ENCODE data around the gene AAGAB. TPM values are rescaled to one million over a fixed set of nuclear protein-coding genes. Genes with fewer than 3 reads are reported as not detected.

Gene AAGAB
- total RNA-seq, 4 donors from 2014 or later, result 39.7 to 343 (median 54.1) TPM

GRCh38 chr15:67212684-67213367, 41.6 kb downstream of the AAGAB start:
- TF ChIP-seq, protein P1, sequence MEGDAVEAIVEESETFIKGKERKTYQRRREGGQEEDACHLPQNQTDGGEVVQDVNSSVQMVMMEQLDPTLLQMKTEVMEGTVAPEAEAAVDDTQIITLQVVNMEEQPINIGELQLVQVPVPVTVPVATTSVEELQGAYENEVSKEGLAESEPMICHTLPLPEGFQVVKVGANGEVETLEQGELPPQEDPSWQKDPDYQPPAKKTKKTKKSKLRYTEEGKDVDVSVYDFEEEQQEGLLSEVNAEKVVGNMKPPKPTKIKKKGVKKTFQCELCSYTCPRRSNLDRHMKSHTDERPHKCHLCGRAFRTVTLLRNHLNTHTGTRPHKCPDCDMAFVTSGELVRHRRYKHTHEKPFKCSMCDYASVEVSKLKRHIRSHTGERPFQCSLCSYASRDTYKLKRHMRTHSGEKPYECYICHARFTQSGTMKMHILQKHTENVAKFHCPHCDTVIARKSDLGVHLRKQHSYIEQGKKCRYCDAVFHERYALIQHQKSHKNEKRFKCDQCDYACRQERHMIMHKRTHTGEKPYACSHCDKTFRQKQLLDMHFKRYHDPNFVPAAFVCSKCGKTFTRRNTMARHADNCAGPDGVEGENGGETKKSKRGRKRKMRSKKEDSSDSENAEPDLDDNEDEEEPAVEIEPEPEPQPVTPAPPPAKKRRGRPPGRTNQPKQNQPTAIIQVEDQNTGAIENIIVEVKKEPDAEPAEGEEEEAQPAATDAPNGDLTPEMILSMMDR (IDR thresholded peaks at IDR 0.05), result no peak
- TF ChIP-seq EP300 (IDR thresholded peaks at IDR 0.05; ENCODE audit: low read depth) (no peak), POLR2AphosphoS5 (IDR thresholded peaks at IDR 0.05) (no peak)
- no peak for DNase-seq
- in situ Hi-C loops (cut with MboI; ENCODE audit: low pct_ligation_motif_present in 1 of 4, low pct_unique_long_range_greater_than_20kb in 1 of 4, low sequenced_read_pairs in 3 of 4) (no loop called here), intact Hi-C loops (cut with DNase I; ENCODE audit: low total_unique reads) (no loop called here)
- Histone ChIP-seq H3K4me3 (no peak overlapping the region), H3K27me3 (no peaks in the 10 kb centered on the region), H3K36me3 (peaks cover 0 to 10% (median 4%) of the 10 kb centered on the region in 4 donors), H3K4me1 (no peaks in the 10 kb centered on the region), H3K27ac (no peak overlapping the region), H3K9me3 (no peaks in the 10 kb centered on the region)
- WGBS, 2 donors (ENCODE audit: low coverage in 1 of 2), result 92 to 93% methylated on average over 4 of the region's 4 CpGs

GRCh38 chr15:67210555-67211168, 43.8 kb downstream of the AAGAB start:
- no peak overlapping the region for H3K27ac ChIP-seq
- no peak for DNase-seq
- H3K4me3 ChIP-seq, result no peak overlapping the region
- no peaks in the 10 kb centered on the region for H3K4me1 ChIP-seq
- intact Hi-C loops (cut with DNase I; ENCODE audit: low total_unique reads) (no loop called here), in situ Hi-C loops (cut with MboI; ENCODE audit: low pct_ligation_motif_present in 1 of 4, low pct_unique_long_range_greater_than_20kb in 1 of 4, low sequenced_read_pairs in 3 of 4) (no loop called here)
- H3K27me3 ChIP-seq, result no peaks in the 10 kb centered on the region
- 93 to 100% methylated on average over 4 to 5 of the region's 5 CpGs for whole genome bisulfite sequencing, 2 donors (ENCODE audit: low coverage in 1 of 2)
- no peak for TF ChIP-seq EP300 (IDR thresholded peaks at IDR 0.05; ENCODE audit: low read depth)
- no peak for TF ChIP-seq POLR2A (IDR thresholded peaks at IDR 0.05)
- TF ChIP-seq, protein P1 (IDR thresholded peaks at IDR 0.05), result no peak
- TF ChIP-seq POLR2AphosphoS5 (IDR thresholded peaks at IDR 0.05), result no peak
- peaks cover 0 to 17% (median 5%) of the 10 kb centered on the region in 4 donors for H3K36me3 ChIP-seq
- H3K9me3 ChIP-seq, result no peaks in the 10 kb centered on the region

GRCh38 chr15:67208396-67208795, 46.1 kb downstream of the AAGAB start:
- no peaks in the 10 kb centered on the region for H3K9me3 ChIP-seq
- intact Hi-C loops (cut with DNase I; ENCODE audit: low total_unique reads), result no loop called here
- TF ChIP-seq, protein P1 (IDR thresholded peaks at IDR 0.05), result no peak
- TF ChIP-seq POLR2AphosphoS5 (IDR thresholded peaks at IDR 0.05) (no peak), POLR2A (IDR thresholded peaks at IDR 0.05) (no peak), EP300 (IDR thresholded peaks at IDR 0.05; ENCODE audit: low read depth) (no peak)
- no peak overlapping the region for H3K4me3 ChIP-seq
- H3K36me3 ChIP-seq, result peaks cover 0 to 17% (median 5%) of the 10 kb centered on the region in 4 donors
- WGBS, 2 donors (ENCODE audit: low coverage in 1 of 2), result 98 to 100% methylated on average over 2 of the region's 2 CpGs
- in situ Hi-C loops (cut with MboI; ENCODE audit: low pct_ligation_motif_present in 1 of 4, low pct_unique_long_range_greater_than_20kb in 1 of 4, low sequenced_read_pairs in 3 of 4), result no loop called here
- H3K27ac ChIP-seq, result no peak overlapping the region
- no peaks in the 10 kb centered on the region for H3K4me1 ChIP-seq
- no peak for DNase-seq
- H3K27me3 ChIP-seq, result no peaks in the 10 kb centered on the region

- Histone ChIP-seq H3K9me3 (no peaks in the 10 kb centered on the region), H3K4me1 (no peaks in the 10 kb centered on the region), H3K36me3 (peaks cover 0 to 18% (median 5%) of the 10 kb centered on the region in 4 donors), H3K4me3 (no peak overlapping the region), H3K27ac (no peak overlapping the region), H3K27me3 (no peaks in the 10 kb centered on the region)
- no peak for DNase-seq
- intact Hi-C loops (cut with DNase I; ENCODE audit: low total_unique reads) (no loop called here), in situ Hi-C loops (cut with MboI; ENCODE audit: low pct_ligation_motif_present in 1 of 4, low pct_unique_long_range_greater_than_20kb in 1 of 4, low sequenced_read_pairs in 3 of 4) (no loop called here)
- TF ChIP-seq, protein P1 (IDR thresholded peaks at IDR 0.05), result no peak
- TF ChIP-seq EP300 (IDR thresholded peaks at IDR 0.05; ENCODE audit: low read depth), result no peak
- TF ChIP-seq POLR2AphosphoS5 (IDR thresholded peaks at IDR 0.05), result no peak
- TF ChIP-seq POLR2A (IDR thresholded peaks at IDR 0.05), result no peak
- 86 to 96% methylated on average over 3 of the region's 3 CpGs for WGBS, 2 donors (ENCODE audit: low coverage in 1 of 2)
Observed at GRCh38 chr15:67207555-67208207, 46.8 kb downstream of the AAGAB start.
